GM19395 (cell line): ENCODE data around the gene FLT4.
"Not testable (repeated sequence)": the region's sequence is repeated elsewhere in the genome, so short reads cannot be mapped to it uniquely, and the experiment has no call there.

Experiments
- ATAC-seq: cut with Tn5 transposase; IDR thresholded peaks from one replicate; pipeline ENCODE4 v1.9.1; 2021; ENCODE audit warnings: mild to moderate bottlenecking, moderate library complexity; ENCODE audit not compliant: unreplicated experiment

The FLT4 gene

DNA sequence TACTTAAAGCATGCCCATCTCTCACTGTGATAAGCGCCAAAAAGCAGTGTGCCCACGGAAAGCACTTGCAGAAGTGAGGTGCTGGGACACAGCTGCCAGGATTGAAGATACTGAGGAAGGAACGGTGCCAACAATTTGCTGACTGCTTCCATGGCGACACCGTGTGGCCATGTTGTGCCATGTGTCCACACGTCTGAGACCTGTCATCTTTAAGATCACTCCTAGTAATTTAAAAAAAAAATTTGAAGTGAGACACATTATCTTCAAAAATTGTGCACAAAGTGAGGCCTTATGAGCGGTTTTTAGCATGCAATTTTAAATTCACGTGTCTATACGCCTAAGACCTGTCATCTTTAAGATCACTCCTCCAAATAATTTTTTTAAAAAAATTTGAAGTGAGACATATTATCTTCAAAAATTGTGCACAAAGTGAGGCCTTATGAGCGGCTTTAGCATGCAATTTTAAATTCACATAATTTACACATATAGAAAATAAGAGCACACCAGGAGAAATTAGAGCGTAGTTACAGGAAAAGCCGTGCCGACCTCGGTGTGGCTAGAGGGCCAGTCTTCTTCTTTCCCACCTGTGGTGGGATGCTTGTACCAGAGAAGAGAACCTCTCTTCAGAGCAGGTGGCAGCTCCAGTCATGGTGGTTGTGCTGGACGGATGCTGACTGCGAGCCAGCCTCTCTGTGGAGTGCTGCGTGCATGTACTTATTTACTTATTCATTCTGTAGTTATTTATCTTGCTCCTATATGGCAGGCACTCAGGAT is 21.4 kb upstream of the FLT4 start:
- ATAC-seq: no peak

DNA sequence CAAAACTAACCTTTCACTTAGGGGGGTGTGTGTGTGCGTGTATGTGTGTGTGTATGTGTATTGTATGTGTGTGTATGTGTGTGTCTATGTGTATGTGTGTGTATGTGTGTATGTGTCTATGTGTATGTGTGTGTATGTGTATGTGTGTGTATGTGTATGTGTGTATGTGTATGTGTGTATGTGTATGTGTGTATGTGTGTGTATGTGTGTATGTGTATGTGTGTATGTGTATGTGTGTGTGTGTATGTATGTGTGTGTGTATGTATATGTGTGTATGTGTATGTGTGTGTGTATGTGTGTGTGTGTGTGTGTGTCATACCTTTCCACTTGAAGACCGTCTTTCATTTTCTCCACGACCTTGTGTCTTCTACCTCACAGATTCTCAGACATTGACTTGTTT is 20.8 kb upstream of the FLT4 start:
- ATAC-seq: no peak

DNA sequence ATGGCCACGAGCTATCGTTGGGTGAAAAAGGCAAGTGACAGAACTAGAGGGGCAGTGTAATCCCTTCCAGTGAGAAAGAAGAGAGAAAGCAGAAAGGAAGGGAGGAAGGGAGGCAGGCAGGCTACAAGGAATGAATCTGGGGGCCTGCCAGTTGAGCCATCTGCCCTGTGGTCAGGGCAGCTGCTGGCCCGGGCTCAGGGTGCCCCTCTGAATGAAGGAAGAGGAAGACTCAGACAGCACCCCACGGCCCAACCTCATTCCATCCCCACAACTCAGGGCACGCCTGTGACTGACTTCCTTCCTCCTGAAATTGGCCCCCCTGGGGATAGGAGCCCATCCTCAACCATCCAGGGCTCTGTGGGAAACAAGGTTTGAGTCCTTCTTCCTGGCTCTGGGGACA is 20.3 kb upstream of the FLT4 start:
- ATAC-seq: no peak

DNA sequence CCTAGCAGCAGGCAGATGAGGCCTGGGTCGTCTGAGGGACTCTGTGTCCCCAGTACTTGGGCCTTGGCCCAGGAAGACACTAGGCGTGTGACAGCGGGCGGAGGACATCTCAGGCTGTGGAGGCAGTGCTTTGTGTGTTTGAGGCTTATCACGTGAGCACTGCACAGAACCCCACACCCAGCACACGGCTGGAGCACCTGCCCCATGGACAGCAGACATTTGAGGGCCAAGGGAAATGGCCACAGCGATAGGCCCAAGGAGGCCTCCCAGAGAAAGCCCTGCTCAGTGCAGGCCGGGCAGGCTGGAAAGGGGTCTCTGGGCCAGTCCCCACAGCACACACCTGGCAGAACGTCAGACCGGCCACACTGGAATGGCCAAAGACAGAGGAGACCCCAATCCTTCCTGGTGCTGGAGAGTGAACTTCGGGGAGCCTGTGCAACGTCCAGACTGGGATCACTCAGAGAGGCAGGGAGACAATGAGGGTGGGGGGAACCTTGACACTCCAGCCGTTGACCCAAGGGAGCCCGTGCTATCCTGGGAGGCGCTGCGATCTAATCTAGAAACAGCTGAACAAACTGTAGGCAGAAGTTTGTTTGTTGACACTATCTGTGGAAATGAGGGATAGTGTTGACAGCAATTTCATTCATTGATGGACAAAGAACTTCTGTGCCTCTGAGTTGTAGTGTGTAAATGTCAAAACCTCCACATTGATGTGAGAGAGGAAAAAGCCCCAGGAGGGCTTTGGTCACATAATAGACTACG is 19.6 kb upstream of the FLT4 start:
- ATAC-seq: no peak

DNA sequence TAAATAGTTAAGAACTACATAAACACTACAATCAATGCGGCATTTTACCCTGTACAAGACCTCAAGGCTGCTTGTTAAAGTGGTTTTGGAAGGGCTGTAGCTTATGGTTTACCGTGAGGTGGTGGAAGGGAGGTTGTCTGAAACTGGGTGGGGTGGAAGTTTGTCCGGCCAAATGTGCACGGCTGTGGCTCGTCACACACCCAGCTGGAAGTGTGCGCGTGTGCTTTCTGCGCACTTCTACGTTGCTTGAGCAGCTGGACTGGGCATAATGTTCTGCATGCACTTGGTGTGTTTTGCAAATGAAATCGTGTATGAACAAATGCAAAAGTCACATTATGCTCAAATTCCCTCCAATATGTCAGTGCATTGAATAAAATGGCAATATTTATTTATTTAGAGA is 17.4 kb upstream of the FLT4 start:
- no peak for ATAC-seq

DNA sequence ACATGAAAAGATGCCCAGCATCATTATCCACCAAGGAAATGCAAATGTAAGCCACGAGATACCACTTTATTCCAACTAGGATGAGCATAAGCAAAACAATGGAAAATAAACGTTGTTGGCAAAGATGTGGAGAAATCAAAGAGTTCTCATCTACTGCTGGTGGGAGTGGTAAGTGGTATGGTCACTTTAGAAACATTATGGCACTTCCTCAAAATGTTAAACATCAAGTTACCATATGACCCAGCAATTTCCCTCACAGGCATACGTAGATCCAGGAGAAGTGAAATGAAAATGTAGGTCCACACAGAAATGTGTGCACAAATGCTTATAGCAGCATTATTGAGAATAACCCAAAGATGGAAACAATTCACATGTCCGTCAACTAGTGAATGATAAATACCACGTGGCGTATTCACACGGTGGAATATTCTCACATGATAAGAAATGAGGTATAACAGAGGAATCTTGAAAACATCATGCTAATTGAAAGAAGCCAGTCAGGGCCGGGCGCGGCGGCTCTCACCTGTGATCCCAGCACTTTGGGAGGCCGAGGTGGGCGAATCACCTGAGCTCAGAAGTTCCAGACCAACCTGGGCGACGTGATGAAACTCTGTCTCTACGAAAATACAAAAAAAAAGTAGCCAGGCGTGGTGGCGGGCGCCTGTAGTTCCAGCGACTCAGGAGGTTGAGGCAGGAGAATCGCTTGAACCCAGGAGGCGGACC is 16.4 kb upstream of the FLT4 start:
- no peak for ATAC-seq

DNA sequence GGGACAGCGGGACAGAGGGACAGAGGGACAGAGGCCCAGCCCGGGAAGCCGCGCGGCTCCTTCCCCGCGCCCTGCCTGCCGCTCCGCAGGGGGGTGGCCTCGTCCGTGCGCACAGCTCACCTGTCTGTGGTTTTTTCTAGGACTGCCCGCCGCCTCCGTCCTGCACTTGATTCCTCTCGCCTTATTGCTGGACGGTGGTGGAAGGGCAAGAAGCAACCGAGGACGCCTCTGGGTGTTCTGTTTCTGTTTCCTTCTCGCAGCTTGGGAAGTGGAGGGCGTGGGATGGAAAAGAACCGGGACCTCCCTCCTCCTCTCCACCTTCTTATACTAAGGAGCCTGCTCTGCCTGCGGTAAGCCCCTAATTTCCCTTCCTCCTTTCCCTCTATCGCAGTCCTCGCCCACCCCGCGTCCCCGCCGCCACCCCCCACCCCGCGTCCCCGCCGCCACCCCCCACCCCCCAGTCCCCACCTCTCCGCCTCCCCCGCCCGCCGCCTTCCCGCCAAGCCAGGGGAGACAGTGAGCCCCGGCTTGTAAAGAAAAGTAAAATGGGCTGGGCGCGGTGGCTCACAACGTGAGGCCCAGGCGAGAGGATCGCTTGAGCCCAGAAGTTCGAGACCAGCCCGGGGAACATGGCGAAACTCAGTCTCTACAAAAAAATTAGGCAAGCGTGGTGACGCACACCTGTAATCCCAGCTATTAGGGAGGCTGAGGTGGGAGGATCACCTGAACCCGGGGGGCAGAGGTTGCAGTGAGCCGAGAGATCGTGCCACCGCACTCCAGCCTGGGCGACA is 9.6 kb upstream of the FLT4 start:
- no peak for ATAC-seq

DNA sequence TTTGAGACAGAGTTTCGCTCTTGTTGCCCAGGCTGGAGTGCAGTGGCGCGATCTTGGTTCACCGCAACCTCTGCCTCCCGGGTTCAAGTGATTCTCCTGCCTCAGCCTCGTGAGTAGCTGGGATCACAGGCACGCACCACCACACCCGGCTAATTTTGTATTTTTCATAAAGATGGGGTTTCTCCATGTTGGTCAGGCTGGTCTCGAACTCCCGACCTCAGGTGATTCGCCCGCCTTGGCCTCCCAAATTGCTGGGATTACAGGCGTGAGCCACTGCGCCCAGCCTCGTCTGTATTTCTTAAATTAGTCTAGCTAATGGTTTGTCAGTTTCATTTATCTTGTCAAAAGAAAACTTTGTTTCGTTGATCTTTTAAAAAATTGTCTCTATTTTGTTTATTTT is 5.8 kb upstream of the FLT4 start:
- ATAC-seq: not testable (repeated sequence)

DNA sequence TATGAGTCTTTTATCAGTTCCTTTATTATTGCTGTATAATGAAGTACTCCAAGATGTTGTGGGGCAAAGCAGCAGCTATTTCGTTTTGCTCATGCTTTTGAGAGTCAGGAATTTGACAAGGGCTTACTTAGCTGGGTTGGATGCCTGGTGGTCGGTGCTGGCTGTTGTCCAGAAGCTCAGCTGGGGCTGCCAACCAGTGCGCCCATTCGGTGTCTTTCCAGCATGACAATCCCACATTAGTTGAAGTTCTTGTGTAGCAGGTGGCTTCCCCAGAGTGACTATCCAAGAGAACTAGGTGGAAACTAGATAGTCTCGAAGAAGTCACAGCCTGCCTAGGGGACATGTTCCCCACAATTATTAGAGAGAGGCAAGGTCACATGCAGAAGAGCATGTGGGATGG is 3.4 kb upstream of the FLT4 start:
- no peak for ATAC-seq

DNA sequence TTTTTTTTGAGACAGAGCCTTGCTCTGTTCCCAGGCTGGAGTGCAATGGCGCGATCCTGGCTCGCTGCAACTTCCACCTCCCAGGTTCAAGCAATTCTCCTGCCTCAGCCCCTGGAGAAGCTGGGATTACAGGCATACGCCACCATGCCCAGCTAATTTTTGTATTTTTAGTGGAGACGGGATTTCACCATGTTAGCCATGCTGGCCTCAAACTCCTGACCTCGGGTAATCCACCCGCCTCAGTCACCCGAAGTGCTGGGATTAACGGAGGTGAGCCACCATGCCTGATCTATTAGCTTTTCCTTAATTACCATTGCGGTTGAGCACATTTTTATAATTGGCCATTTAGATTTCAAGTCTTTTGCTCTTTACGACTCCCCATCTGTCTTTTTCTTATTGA is 2.9 kb upstream of the FLT4 start:
- ATAC-seq: no peak

DNA sequence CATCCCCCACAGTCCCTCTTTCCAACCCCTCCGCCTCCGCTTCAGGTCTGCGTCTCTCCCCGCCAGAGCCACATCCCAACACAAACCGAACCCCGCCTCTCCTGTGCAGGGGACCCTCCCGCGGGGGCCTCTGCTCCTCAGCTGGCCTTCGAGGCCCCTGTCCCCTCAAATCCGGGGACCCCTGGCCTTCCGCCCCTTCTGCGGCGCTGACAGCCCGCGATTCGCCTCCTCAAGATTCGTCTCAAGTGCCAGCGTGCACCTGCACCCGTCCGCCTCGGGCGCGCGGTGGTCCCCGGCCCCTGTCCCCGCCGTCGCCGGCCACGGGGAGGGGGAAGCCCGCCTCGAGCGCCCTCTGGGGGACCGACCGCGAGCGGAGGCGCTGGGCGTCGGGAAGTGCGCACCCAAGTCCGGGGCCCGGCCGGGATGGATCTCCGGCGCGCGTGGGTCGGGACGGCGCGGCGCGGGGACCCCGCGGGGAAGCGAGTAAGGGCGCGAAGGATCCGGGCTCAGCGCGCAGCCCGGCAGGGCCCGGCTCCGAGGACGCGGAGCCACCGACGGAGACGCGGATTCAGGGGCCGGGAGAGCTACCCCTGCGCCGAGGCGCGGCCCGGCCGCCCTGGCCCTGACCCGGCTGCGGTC is 623 bp downstream of the FLT4 start:
- no peak for ATAC-seq

DNA sequence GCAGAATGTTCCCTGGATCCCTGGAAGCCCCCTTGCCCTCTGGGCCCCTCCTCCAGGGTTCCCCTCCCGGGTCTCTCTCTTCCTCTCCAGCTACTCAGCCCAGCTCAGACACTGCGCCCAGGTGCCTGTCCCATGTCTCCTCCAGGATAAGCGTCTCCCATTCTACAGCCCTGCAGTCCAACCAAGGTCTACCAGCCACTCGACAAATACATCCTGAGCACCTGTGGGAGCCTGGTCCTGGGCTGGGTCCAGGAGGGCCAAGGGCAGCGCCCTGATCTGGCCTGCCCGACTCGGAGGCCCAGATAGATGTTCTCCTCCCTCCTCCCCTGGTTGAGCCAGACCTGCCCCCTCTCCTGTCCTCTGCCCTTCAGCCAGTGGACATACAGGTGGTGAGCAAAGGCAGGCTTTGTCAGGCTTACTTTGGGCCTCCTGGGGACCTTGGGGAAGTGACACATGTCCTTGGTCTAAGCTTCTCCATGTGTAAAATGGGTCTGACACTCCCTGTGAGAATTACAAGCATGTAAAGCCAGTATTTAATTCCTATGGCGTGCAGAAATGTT is 1.4 kb downstream of the FLT4 start:
- ATAC-seq: no peak

DNA sequence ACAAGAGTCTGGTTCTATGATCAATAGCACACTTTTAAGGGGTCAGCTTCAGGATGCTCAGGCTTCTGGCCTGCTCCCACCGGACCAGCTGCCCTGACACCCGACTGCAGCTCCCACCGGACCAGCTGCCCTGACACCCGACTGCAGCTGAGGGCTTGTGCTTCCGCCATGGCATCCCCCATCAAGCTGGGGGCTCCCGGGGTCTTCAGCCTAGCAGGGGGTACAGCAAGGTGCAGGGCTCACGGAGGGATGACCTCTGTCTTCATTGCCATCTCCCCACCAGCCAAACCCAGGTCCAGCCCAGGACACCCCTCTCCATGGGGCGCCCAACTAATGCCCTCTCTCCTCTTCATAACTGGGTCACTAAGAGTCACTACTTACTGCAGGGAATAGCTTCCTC is 1.9 kb downstream of the FLT4 start:
- no peak for ATAC-seq

DNA sequence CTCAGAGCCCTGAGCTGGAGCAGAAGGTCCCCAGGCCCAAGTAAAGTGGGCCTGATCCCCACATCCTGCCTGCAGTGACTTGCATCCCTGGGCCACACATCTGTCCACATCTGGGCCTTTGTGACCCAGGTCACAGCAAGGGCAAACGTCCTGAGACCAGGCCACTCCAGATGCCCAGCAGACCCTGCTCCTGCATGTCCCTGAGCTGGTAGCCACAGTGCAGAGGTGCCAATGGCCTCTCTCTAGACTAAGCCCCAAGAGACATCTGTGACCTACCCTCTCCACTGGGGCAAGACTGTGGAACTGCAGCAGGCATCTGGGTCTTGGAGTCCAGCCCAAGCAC is 2.5 kb downstream of the FLT4 start:
- no peak for ATAC-seq

DNA sequence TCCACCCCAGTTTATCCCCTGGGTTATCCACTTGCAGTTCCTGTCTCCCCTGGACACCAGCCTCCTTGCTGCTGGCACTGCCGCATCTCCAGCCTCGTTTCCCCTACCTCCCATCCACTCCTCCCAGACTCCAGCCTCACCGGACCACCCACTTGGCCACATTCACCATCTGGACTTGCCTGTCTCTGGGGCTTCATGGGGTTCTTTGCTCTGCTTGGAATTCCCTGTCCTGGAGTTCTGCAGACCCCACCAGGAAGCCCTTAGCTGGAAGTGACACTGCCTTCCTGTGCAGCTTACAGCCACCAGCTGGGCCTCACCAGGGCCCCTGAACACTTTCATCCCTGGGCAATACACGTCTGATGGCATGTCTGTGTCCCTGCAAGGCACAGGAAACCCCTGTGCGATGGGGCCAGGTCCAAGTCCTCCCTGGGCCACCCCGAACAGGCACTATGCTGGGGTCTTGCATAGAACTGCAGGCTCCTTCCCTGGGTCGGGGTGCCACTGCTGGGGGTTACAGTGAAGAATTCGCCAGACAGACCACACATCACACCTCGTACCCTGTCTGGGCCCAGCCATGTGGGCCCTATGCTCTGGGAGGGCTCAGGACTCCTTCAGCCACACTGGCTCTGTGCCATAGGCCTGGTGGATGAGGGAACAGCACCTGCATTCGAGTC is 3.0 kb downstream of the FLT4 start:
- ATAC-seq: no peak

DNA sequence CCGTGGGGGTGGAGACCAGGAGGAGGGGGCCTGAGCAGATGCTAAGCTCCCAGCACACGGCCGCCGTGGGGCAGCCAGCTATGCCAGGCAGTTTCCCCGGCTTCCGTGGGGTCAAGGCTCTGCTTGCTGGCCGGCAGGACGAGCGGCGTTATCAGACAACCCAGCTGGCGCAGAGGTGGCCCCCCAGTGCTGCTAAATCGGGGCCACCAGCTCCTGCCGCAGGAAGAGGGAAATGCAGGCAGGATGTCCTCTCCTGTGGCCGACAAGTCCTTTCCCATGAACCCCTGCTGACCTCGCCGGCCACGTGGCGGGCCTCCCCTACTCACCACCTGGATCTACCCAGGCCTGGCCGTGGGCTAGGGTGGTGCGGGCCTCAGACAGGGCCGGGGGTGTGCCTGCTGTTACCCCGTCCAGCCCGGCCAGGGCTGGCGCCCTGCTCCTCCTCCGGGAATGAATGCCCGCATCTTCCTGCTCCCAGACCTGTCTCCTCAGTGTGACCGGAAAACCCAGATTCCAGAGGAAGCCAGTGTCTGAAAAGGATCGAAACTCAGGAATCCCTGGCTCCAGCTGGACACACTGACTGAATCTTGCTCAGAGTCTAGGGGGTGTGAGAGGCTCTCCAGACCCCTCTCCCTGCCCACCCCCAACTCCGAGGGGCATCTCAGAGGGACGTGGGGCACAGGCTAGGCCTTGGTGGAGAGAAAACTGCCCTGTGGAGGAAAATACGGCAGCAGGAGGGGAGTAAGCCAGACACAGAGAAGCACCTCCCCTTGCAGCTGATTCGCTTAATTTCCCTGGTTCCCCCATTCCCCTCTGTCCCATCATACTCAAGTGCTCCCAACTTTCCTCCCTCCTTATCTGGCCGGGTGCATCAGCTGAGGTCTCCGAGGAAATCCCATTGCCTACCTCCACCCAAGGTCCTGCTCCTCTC is 3.9 kb downstream of the FLT4 start:
- ATAC-seq: no peak

DNA sequence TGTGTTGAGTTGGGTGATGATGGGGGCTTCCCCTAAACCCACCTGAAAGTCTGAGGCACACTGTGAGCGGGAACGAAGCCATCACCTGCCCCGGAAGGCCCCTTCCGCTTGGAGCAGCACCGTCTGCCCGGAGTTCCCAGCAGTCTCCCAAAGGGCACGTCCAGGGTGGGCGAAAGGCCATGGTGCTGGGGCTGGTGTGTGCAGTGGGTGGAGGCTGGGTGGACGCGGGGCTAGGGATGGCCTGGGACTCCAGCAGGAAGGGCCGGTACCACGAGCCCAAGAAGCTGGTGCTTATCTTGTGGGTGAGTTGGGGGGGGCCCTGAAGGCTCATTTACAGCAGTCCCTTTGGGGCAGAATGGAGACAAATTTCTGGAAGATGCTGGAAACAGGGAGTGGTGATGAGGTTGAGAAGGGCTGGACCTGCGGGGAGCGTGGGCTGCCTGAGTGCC is 4.6 kb downstream of the FLT4 start:
- no peak for ATAC-seq

DNA sequence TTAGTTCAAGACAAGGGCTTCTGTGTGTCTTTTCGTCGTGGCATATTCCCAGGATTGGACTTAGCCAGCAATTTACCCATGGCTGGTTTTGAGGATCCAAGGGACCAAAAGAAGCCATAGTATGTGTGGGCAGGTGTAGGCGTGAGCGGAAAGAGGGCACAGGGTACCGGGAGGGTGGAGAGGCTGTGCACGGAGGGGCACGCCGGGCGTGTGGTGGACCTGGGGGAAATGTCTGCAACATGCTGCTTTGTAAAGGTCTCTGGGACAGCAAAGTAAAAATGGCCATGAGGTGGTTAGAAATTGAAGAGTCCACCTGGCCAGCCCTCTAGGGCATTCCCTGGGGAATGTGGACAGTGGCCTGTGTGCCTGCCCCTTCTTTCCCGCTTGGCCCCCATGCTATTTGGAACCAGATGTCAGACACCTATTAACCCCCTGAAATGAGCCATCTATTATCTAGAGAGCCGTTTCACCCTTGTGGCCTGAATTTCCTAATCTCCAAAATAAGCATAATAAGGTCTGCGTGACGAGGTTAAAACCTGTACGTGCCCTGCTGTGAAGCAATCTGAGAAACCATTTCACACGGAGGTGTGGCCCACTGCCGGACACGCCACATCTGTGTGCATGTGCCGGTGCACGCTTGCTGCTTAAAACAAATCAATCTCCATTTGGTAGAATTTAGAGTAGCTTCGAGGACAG is 5.1 kb downstream of the FLT4 start:
- no peak for ATAC-seq
